Activated T-cell treated with anti-CD3 and anti-CD28 coated beads, Interleukin-2, amount 50 U/mL, for 48 hours (primary cell): ENCODE data around the gene LATS2.
"Not testable (repeated sequence)": the region's sequence is repeated elsewhere in the genome, so short reads cannot be mapped to it uniquely, and the experiment has no call there.

Experiments
- DNase-seq, 2 experiments: peaks; one replicate each; pipeline ENCODE4 v3.0.0-alpha.2; 2020

The LATS2 gene

GRCh38 chr13:20989656-20990321 is 71.6 kb downstream of the LATS2 start:
- no peak for DNase-seq

DNA sequence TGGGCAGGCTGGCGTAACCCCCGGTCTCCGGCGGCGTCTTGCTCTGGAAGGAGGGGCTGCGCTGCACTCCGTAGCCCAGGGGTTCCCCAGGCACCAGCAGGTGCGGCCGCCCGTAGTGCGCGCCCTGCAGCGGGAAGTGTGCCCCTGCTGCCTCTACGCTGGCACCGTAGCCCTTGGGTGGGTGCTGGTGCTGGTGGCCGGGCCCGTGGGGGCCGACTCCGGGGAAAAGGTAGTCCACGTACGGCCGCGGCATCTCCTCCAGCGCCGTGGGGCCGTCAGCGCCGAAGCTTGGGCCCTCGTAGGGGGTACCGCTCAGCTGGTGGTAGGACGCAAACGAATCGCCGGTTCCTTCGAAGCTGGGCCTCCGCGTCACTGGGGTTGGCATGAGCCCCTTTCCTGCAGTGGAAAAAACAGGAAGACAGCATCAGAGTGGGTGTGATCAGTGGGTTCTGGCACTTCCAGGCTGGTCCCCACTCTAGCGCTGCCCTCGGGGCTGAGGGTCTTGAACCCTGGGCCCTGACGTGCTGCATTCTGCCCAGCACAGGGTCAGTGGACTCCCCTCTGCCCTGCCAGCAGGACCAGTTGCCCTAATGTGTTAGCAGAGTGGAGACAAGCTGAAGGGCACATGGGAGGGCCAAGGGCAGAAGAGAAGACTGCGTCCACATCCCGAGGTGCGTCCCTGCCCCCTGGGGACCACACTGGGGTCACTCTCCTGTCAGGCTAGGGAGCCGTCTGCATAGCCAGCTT is 72.3 kb downstream of the LATS2 start:
- no peak for DNase-seq

DNA sequence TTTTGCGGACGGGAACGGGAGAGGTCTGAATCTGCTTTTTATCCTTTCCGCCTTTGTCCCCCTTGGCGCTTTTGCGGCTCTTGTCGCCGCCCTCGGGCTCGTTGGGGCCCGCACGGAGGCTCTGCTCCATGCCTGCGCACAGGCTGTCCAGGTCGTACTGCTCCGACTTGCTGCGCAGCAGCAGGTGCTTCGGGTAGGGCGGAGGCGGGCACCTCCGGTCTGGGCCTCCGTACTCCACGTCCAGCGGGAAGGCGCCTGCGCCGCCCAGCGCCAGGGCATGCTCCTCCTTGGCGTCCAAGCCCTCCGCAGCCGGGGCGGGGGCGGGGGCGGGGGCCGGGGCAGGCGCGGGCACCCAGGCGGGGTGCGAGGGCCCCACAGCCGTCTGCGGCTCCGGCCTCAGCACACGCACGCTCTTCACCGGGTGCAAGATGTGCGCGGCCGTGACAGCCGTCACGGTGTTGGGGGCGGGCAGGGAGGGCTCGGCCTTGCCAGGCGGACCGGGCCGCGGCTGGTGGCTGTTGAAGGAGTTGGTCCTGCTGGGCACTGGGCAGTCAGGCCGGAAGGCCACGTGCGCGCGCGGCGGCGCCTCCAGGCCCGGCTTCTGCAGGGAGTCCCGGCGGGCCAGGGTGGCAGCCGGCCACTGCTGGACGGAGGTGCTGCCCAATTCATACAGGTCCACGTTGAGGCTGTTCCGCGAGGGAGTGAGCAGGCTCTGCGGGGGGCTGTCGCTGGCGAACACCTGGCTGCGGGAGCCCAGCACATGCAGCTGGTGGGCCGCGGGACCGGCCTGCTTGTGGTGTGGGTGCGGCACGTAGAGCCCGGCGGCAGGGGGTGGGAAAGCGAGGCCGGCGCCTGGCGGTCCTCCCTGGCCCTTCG is 73.1 kb downstream of the LATS2 start:
- DNase-seq, result no peak

GRCh38 chr13:20987599-20987998 is 73.8 kb downstream of the LATS2 start:
- DNase-seq, result no peak

- DNase-seq, result no peak
Observed at GRCh38 chr13:20984879-20985278, 76.5 kb downstream of the LATS2 start.

DNA sequence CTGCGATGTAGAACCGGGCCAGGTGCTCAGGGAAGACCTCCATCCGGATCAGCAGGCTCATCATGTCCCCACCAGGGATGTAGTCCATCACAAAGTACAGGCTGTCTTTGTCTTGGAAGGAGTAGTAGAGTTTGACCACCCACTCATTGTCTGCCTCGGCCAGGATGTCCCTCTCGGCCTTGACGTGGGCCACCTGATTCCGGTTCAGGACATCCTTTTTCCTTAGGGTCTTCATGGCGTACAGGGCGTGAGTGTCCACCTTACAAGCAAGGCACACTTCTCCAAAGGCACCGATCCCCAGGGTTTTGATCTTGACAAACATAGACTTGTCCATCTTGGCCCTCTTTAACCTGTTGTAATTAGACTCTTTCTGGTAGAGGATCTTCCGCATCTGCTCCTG is 78.0 kb downstream of the LATS2 start:
- no peak for DNase-seq

DNA sequence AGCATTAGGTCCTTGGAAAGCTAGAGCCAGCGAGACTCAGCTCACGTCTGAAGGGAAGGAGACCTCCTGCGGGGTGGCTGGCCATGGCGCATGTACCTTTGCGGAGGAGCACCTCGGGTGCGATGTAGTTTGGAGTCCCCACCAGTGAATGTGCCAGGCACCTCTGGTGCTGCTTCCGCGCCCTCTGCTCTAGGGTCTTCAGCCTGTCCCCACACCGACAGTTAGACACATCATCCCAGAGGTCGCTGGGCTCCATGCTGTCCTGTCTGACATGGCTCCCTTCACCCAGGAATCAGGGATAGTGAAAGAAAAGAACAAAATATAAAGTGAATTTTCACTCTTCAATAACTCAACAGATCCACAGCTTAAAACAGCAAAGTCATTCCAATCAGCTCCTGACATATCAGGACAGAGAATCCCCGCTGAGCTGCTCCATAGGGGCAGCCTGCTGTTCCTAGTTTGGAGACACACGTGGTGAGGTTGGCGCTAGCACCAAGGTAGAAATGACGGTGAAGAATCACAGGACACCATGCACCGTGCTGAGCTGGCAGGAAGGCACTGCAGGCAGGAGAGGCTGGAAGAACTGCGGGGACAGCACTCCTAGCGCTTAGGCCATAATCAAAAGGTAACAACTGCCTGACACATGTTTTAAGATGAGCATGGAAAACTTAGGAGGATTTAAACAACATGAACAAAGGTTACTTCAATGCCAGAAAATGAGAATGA is 79.9 kb downstream of the LATS2 start:
- DNase-seq, result no peak

GRCh38 chr13:20980899-20981298 is 80.5 kb downstream of the LATS2 start:
- no peak for DNase-seq

DNA sequence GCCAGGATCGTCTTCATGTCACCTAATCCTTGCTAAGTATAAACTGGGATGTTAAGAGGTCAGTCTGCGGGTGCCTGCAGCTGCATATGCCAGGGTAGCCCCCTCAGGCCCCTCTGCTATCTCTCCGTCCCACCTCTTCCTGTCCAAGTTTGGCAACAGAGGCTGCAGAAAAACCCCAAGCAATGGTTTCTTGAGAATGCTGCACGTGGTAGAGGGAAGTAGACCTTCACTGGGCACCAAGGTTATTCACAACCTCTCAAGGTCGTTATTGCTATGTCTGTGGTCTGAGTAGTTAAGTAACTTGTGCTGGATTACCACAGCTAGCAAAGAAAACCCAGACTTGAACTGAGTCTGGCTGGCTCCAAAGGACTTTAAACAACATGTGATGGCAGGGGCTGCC is 81.0 kb downstream of the LATS2 start:
- no peak for DNase-seq

DNA sequence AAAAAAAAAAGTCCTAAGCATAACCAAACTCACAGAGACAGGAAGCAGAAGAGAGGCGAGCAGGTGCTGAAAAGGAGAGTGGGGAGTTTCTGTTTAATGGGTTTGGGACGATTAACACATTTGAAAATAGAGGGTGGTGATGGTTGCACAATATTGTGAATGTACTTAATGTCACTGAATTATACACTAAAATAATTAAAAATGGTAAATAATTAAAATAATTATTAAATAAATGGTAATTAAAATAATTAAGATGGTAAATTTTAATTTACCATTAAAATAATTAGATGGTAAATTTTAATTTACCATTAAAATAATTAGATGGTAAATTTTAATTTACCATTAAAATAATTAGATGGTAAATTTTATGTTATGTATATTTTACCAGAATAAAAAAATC is 84.0 kb downstream of the LATS2 start:
- DNase-seq, result no peak

GRCh38 chr13:20974981-20975585 is 86.3 kb downstream of the LATS2 start:
- no peak for DNase-seq

- DNase-seq, result no peak
Observed at GRCh38 chr13:20973886-20974425, 87.4 kb downstream of the LATS2 start.

- DNase-seq, result no peak
Observed at GRCh38 chr13:20972731-20973130, 88.7 kb downstream of the LATS2 start.

DNA sequence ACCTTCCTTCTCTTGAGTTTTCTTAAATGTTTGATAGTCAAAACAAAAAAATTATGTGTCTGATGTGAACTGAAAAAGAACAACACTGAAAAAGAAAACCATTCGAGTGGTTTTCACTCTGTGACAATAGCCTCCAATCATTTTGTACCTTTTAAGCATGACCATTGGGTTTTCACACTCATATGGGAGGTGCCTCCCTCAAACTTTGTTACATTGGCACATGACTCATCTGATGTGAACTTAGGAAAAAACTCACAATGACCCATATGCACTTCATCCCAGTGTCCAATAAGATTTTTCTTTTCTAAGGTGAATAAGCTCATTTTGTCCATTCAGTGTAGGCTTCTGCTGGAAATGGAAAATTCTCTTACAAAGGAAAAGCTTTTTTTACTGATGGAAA is 92.2 kb downstream of the LATS2 start:
- no peak for DNase-seq

GRCh38 chr13:20968745-20969144 is 92.6 kb downstream of the LATS2 start:
- no peak for DNase-seq

DNA sequence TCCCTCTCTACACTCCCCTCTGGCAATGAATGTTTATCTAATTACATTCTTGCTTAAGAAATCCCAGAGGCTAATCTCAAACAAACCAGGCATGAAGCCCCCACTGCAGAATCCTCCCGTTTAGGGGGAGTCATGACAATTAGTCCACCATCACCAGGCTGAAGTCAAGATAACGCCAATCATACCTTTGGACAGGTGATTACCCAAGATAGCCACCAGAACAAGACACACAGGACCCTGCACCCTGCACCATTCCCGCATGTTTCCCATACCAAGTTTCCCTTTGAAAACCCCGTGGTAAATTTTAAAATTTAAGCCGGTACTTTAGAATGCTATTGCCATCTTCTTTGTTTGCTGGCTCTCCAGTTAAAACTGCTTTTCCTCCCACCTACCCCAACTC is 94.0 kb downstream of the LATS2 start:
- DNase-seq, result no peak

DNA sequence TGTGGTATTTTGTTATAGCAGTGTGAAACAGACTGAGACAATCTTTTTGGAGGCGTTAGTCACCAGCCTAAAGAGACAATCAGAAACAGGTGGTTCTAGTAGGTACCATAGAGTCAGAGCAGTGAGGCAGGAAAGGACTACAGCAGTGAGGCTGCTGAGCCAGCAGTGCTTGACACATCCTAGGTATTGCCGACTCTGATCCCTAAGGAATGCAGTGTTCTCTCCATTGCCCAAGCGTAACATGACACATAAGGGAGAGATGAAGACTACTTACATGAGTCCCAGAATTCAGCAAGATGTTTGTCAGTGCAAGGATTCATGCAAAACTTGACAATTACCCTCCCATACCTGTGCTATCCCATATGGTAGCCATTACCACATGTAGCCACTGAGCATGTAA is 96.5 kb downstream of the LATS2 start:
- DNase-seq, result no peak

DNA sequence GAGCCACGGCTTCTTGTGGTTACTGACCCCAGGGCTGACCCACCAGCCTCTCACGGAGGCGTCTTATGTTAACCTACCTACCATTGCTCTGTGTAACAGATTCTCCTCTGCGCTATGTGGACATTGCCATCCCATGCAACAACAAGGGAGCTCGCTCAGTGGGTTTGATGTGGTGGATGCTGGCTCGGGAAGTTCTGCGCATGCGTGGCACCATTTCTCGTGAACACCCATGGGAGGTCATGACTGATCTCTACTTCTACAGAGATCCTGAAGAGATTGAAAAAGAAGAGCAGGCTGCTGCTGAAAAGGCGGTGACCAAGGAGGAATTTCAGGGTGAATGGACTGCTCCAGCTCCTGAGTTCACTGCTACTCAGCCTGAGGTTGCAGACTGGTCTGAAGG is 99.7 kb downstream of the LATS2 start:
- not testable (repeated sequence) for DNase-seq

DNA sequence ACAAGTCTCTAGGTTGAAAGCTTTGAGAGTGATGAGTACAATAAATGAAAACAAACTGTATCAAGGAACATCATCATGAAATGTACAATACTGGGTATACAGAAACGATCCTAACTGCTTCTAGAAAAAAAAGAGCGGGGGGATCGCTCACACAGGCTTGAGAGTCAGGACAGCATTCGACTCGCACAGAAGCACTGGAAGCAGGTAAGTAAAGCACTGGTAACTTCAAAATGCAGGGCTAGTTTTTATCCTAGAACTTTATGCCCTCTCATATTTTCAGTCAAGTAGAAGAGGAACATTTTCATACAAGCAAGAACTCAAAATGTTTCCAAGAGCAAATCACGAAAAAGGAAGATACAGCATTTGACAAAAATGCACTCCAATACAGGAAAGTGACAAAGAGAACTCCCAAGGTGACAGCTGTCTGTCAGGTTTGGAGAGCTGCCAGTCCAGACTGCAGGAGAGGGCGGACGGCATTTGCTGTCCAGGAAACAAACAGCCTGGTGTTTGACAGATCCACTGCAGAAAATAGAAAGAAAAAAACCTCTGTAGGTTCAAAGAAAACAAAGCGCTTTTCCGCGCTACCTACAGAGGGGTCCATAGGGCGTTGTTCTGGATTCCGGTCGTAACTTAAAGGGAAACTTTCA is 100.6 kb downstream of the LATS2 start:
- DNase-seq, result no peak

DNA sequence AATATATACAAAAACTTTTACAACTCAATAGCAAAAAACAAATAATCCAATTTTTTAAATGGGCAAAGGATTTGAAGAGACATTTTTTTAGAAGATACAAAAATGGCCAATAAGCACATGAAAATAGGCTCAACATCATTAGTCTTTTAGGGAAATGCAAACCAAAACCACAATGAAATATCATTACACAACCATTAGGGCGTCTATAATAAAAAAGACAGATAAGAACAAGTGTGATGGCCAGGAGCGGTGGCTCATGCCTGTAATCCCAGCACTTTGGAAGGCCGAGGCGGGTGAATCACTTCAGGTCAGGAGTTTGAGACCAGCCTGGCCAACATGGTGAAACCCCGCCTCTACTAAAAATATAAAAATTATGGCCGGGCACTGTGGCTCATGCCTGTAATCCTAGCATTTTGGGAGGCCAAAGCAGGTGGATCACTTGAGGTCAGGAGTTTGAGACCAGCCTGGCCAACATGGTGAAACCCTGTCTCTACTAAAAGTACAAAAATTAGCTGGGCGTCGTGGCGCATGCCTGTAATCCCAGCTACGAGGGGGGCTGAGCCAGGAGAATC is 104.3 kb downstream of the LATS2 start:
- DNase-seq, result not testable (repeated sequence)

DNA sequence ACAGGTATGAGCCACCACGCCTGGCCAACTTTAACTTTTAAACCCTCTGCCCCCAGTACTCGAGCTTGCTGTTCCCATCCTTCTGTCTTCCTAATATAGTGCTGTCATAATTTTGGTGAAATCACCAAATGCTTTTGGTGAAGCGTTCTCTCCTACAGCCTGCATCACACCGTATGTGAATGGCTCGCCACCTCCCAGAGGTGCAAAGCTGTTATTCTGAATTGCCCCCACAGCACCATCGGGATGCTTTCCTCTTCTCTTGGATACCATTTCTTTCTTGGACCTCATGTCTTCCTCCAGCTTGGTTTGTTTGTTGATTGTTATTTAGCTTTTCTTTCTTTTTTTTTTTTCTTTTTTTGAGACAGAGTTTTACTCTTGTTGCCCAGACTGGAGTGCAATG is 105.9 kb downstream of the LATS2 start:
- DNase-seq, result no peak
